GM19328 (cell line): ENCODE results near the gene MAP3K12.
"Not testable (repeated sequence)": the region's sequence is repeated elsewhere in the genome, so short reads cannot be mapped to it uniquely, and the experiment has no call there.

Experiments used
- ATAC-seq: cut with Tn5 transposase; IDR thresholded peaks from one replicate; pipeline ENCODE4 v1.9.1; 2021; ENCODE audit warnings: mild to moderate bottlenecking, moderate library complexity; ENCODE audit not compliant: unreplicated experiment

Gene MAP3K12

GRCh38 chr12:53499266-53500141 is at the start of gene MAP3K12:
Gene MAP3K12 (minus strand): TSS chr12:53499458. CDS start chr12:53487391, 12,067 bp downstream.
- ATAC-seq = no peak

- ATAC-seq = not testable (repeated sequence)
These were observed 49.1 kb upstream of the MAP3K12 start for GRCh38 chr12:53548354-53548753.

- no peak for ATAC-seq
These were observed 44.3 kb upstream of the MAP3K12 start for GRCh38 chr12:53543539-53543938.

GRCh38 chr12:53539526-53539925 is 40.3 kb upstream of the MAP3K12 start:
- no peak for ATAC-seq

GRCh38 chr12:53538209-53538689 is 39.0 kb upstream of the MAP3K12 start:
- no peak for ATAC-seq

GRCh38 chr12:53536962-53537361 is 37.7 kb upstream of the MAP3K12 start:
- no peak for ATAC-seq

GRCh38 chr12:53533471-53533870 is 34.2 kb upstream of the MAP3K12 start:
- no peak for ATAC-seq

- ATAC-seq = no peak
These were observed 33.5 kb upstream of the MAP3K12 start for GRCh38 chr12:53532524-53533445.

GRCh38 chr12:53532021-53532420 is 32.8 kb upstream of the MAP3K12 start:
- no peak for ATAC-seq

GRCh38 chr12:53530920-53531319 is 31.7 kb upstream of the MAP3K12 start:
- ATAC-seq = no peak

GRCh38 chr12:53530061-53530460 is 30.8 kb upstream of the MAP3K12 start:
- ATAC-seq = no peak

- ATAC-seq = no peak
These were observed 25.2 kb upstream of the MAP3K12 start for GRCh38 chr12:53524476-53524875.

GRCh38 chr12:53523131-53523530 is 23.9 kb upstream of the MAP3K12 start:
- no peak for ATAC-seq

- ATAC-seq = no peak
These were observed 19.1 kb upstream of the MAP3K12 start for GRCh38 chr12:53518381-53518780.

GRCh38 chr12:53516758-53517455 is 17.6 kb upstream of the MAP3K12 start:
- no peak for ATAC-seq

GRCh38 chr12:53515291-53515680 is 16.0 kb upstream of the MAP3K12 start:
- ATAC-seq = no peak

GRCh38 chr12:53514628-53515290 is 15.5 kb upstream of the MAP3K12 start:
- ATAC-seq = no peak

GRCh38 chr12:53513712-53514410 is 14.6 kb upstream of the MAP3K12 start:
- ATAC-seq = no peak

- no peak for ATAC-seq
These were observed 11.0 kb upstream of the MAP3K12 start for GRCh38 chr12:53510181-53510812.
